ENCODE results near the gene ABHD2.

ABHD2 gene

GRCh38 chr15:89143503-89144162, 55.4 kb downstream of the ABHD2 start:
- TF ChIP-seq CTCF (IDR thresholded peaks at IDR 0.05) (no peak), ZFX (IDR thresholded peaks at IDR 0.05; ENCODE audit: borderline replicate concordance) (no peak)

GRCh38 chr15:89144491-89144890, 56.2 kb downstream of the ABHD2 start:
- no peak overlapping the region for H3K27ac ChIP-seq
- TF ChIP-seq ZFX (IDR thresholded peaks at IDR 0.05; ENCODE audit: borderline replicate concordance), result no peak
- no peak for TF ChIP-seq CTCF (IDR thresholded peaks at IDR 0.05)

More at GRCh38 chr15:89143503-89144162, 55.4 kb downstream of the ABHD2 start:
- H3K27ac ChIP-seq, result no peak overlapping the region

- H3K27ac ChIP-seq, result no peak overlapping the region
- TF ChIP-seq ZFX (IDR thresholded peaks at IDR 0.05; ENCODE audit: borderline replicate concordance), result no peak
- no peak for TF ChIP-seq CTCF (IDR thresholded peaks at IDR 0.05)
These were observed 58.1 kb downstream of the ABHD2 start for GRCh38 chr15:89146366-89146765.

GRCh38 chr15:89148126-89148525, 59.9 kb downstream of the ABHD2 start:
- no peak overlapping the region for H3K27ac ChIP-seq
- TF ChIP-seq ZFX (IDR thresholded peaks at IDR 0.05; ENCODE audit: borderline replicate concordance) (no peak), CTCF (IDR thresholded peaks at IDR 0.05) (no peak)

- peak overlapping the region; percentile 57 for H3K27ac ChIP-seq
- TF ChIP-seq CTCF (IDR thresholded peaks at IDR 0.05) (no peak), ZFX (IDR thresholded peaks at IDR 0.05; ENCODE audit: borderline replicate concordance) (no peak)
These were observed 61.3 kb downstream of the ABHD2 start for GRCh38 chr15:89149501-89150101.

GRCh38 chr15:89150287-89150686, 62.0 kb downstream of the ABHD2 start:
- peak overlapping the region; percentile 57 for H3K27ac ChIP-seq
- no peak for TF ChIP-seq ZFX (IDR thresholded peaks at IDR 0.05; ENCODE audit: borderline replicate concordance)
- no peak for TF ChIP-seq CTCF (IDR thresholded peaks at IDR 0.05)

Data from 22Rv1 (cell line).